Activated CD4-positive, alpha-beta T cell treated with anti-CD3 and anti-CD28 coated beads for 1 hour (primary cell): ENCODE measurements around the gene TNS1.

Experiments used
- DNase-seq: peaks from one replicate; pipeline ENCODE4 v3.0.0-alpha.2; 2020

Gene TNS1

GRCh38 chr2:217978536-217979150, 24.2 kb downstream of the TNS1 start:
- no peak for DNase-seq

GRCh38 chr2:217977840-217978535, 24.8 kb downstream of the TNS1 start:
- no peak for DNase-seq

- no peak for DNase-seq
Measured at GRCh38 chr2:217976301-217976700, 26.5 kb downstream of the TNS1 start.

GRCh38 chr2:217975626-217976025, 27.2 kb downstream of the TNS1 start:
- no peak for DNase-seq

- no peak for DNase-seq
Measured at GRCh38 chr2:217974389-217975005, 28.3 kb downstream of the TNS1 start.

DNA sequence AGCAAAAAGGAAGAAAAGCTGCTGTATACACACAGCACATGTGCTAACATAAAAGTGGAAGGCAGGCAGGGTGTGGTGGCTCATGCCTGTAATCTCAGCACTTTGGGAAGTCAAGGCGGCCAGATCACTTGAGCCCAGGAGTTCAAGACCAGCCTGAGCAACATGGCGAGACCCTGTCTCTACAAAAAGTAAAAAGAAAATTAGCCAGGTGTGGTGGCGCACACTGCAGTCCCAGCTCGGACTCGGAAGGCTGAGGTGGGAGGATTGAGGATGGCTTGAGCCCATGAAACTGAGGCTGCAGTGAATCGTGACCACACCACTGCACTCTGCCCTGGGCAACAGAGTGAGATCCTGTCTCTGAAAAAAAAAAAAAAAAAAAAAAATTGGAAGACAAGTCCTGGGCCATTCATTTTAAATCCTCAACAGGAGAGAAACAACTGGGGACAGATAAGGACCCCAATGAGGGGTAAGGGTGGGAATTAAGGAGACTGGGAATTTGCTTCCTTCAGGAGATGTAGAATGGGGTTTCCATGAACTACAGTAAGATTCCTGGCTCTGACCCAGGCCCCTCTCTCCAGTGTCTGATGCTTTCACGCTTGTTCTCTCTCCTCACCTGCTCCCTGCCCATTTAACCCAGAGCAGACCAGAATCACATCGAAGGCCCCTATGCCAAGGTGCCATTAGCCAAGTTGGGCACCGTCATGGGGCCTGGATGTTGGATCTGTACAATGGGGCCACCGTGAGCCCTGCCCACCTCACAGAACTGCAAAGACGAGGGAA, 29.6 kb downstream of the TNS1 start:
- no peak for DNase-seq

DNA sequence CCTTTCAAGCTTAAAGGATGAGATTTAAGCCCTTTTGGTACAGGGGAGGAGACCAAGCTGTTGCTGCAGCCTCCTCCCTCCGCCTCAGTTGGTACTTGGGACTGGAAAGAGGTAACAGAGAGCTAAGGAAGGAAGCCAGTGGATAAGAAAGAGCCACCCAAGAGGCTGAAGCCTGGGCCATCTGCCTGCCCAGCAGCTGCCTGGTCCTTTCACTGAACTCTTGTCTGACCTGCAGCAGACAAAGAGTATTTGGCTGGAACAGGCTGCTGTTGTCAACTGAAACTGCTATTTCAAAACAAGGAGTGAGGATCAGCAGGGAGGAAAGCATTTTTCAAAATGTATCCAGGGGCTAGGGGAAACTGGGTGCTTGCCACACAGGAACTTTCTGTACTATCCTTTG, 30.3 kb downstream of the TNS1 start:
- no peak for DNase-seq

DNA sequence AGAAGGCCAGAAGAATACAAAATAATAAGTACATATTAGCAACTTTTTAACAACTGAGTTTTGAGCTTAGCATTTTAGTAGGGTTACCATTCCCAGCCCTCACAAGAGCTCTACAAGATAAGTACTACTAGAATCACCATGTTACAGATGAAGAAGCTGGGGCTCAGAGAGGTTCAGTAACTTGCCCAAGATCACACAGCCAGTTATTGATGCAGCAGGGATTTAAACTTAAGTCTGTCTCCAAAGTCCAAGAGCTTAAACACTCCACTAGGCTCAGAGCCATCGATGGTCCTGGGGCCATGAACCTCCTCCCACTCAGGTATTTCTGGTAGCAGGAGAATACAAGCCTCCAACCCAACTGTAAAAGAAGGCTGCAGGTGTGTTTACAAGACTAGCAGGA, 30.8 kb downstream of the TNS1 start:
- DNase-seq, result no peak

GRCh38 chr2:217971166-217971565, 31.6 kb downstream of the TNS1 start:
- no peak for DNase-seq

- no peak for DNase-seq
Measured at GRCh38 chr2:217970206-217970605, 32.6 kb downstream of the TNS1 start.

- DNase-seq, result no peak
Measured at GRCh38 chr2:217969588-217969987, 33.2 kb downstream of the TNS1 start.

- no peak for DNase-seq
Measured at GRCh38 chr2:217968023-217968422, 34.8 kb downstream of the TNS1 start.

- DNase-seq, result no peak
Measured at GRCh38 chr2:217966423-217967070, 36.2 kb downstream of the TNS1 start.

DNA sequence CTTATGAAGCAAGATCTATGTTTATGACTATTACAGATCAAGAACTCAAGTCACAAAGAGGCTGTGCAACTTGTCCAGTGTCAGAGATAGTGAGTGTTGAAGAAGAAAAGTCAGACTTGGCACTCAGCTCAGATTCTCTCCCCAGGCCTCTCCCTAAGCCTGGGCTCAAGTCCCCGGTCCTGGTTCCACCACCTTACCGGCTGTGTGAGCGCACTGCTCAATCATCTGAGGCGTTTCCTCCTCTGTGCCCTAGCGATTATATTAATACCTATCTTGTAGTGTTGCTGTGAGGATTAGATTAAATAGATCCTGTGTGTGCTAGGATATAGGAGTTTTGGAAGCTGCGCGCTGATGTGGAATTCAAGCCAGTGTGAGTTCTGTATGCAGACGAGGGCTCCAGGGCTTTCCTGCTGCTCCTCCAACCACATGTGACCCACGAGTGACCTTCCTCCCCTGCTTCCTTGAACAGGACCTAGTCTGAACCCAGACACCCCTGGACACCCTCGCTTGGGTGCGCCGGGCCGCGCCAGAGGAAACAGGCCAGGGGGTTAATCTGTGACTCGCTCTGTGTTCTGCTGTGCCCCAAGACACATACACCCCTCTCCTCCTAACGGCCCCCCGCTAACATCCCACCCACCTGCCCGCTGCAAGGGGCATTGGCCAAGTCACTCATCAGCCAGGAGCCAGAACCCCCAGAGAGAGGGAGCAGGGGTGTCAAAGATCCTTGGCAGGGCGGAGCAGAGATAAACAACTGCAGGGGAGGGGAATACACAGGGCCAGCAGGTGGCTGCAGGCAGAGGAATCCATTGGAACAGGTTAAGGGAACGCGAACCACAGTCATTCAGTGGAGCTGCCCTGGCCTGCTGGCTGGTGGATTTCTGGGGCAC, 38.3 kb downstream of the TNS1 start:
- no peak for DNase-seq

GRCh38 chr2:217960351-217960750, 42.4 kb downstream of the TNS1 start:
- DNase-seq, result no peak

DNA sequence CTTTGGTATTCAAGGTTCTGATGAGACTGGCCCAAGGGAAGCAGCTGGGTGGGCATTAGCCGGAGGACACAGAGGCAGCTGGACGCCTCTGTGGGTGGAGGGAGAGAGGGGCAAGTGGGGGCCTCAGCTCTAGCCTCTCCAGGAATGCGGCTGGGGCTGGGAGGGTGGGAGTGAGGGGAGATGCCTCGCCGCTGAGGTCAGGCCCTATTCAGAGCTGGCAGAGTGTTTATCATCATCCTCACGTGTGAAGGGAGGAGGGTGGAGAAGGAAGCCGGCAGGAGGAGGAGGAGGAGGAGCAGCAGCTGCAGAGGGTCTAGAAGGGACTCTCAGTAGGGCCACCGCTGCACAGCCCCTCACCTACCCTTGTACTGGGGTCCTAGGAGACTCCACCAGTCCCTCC, 43.1 kb downstream of the TNS1 start:
- DNase-seq, result no peak

GRCh38 chr2:217958884-217959225, 43.9 kb downstream of the TNS1 start:
- no peak for DNase-seq

DNA sequence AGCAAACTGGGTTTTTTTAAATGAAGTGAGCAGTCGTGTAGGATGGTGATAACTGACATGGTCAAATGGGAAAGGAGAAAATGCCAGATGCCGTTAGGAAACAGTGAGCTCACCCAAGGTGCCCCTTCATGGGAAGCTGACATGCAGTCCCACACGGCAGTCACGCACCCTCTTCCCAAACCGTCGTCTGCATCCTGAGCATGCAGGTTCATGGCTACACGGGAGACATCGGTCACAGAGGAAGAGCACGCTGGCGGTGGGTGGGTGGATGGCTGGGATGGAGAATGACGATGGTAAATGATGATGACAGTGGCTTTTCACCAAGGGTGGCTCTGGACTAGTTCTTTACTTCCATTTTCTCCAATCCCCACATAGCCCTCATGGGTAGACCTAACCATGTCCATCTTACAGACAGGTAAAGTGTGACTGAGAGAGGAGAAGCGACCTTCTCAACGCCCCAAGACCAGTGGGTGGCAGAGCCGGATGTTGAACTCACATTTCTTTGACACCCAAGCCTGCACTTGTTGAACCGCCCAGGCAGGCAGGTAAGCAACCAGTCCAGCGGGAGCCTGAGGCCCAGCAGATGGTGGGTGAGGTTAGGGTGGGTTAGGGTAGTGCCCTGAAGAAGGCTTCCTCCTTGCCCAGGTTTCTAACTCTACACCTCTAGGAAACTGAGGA, 44.5 kb downstream of the TNS1 start:
- DNase-seq, result no peak

- no peak for DNase-seq
Measured at GRCh38 chr2:217956586-217957457, 46.0 kb downstream of the TNS1 start.

- no peak for DNase-seq
Measured at GRCh38 chr2:217955881-217956493, 46.8 kb downstream of the TNS1 start.
